ENCODE results near the gene SMAD3. TPM values are rescaled to one million over a fixed set of nuclear protein-coding genes. Genes with fewer than 3 reads are reported as not detected.

SMAD3 gene
- total and polyA plus RNA-seq, 2 of the 4 experiments (the other 2 are of a cell fraction) = 71.0 to 177 TPM

DNA sequence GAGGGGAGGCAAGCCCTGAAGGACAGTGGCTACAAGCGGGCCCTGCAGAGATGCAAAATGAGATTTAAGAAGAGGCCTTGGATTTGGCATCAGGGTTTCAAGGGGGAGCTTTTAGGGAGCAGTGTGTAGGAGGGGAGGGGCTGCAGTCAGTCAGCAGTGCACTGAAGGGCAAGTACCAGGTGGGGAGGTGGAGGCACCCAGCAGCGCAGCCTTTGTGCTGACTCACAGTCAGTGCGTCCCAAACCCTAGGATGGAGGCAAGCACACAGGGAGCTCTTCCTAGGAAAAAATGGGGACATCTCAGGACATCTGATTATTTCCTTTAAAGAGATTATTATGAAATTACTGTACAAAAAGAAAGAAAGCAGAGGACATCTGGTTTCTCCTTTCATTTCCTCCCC lies 109.0 kb downstream of the SMAD3 start:
- POLR2A ChIA-PET (ENCODE audit: unreplicated experiment) = no interaction called here
- Histone ChIP-seq H3K36me3 (ENCODE audit: control insufficient read depth, insufficient read depth, low read length) (peaks cover 76% of the 10 kb centered on the region), H2BK20ac (ENCODE audit: low read depth, low read length) (peak overlapping the region; percentile 70; the same call in 1 of the 2 replicates), H2AK9ac (replicated peaks; ENCODE audit: low read depth, low read length, poor library complexity) (no peak overlapping the region), H4K8ac (ENCODE audit: low read depth in 2 of 2, low read length in 2 of 2) (peak overlapping the region in 1 of 2 experiments; percentile 59; a peak in 3 of 4 replicates), H3K4me1 (ENCODE audit: control insufficient read depth, insufficient read depth, low read length) (peaks cover 73% of the 10 kb centered on the region), H2BK15ac (ENCODE audit: low read depth, low read length) (no peak overlapping the region), H2AFZ (replicated peaks; ENCODE audit: low read length, poor library complexity) (no peak overlapping the region), H3K9me3 (ENCODE audit: control insufficient read depth, insufficient read depth, low read length) (no peaks in the 10 kb centered on the region), H2BK120ac (ENCODE audit: low read depth, low read length) (peak overlapping the region; percentile 85; the same call in 1 of the 2 replicates), H3K23ac (ENCODE audit: low read depth, low read length) (no peak overlapping the region), H3K9ac (ENCODE audit: low read depth, low read length) (no peak overlapping the region), H3K56ac (ENCODE audit: extremely low read depth, insufficient read depth, low read length) (no peak overlapping the region), H4K20me1 (ENCODE audit: insufficient read depth, low read length) (peaks cover 9% of the 10 kb centered on the region), H4K91ac (ENCODE audit: insufficient read depth, low read depth, low read length) (peak overlapping the region; percentile 55), H3K4ac (ENCODE audit: low read depth, low read length) (peak overlapping the region; percentile 87), H3K79me1 (ENCODE audit: low read depth in 1 of 2, low read length in 2 of 2) (peaks cover 66 to 94% of the 10 kb centered on the region in 2 experiments), H3K27me3 (ENCODE audit: control insufficient read depth, insufficient read depth, low read length) (no peaks in the 10 kb centered on the region), H3K4me2 (ENCODE audit: low read depth, low read length) (no peak overlapping the region), H2BK5ac (ENCODE audit: low read depth, low read length, poor library complexity, severe bottlenecking) (peak overlapping the region; percentile 97), H3K4me3 (ENCODE audit: insufficient read depth, low read depth, low read length) (no peak overlapping the region), H3K9me1 (ENCODE audit: insufficient read depth, low read length) (peaks cover 59% of the 10 kb centered on the region), H3K18ac (ENCODE audit: low read depth, low read length) (peak overlapping the region; percentile 59), H4K5ac (ENCODE audit: low read depth, low read length) (peak overlapping the region; percentile 53; the same call in 1 of the 2 replicates), H3K27ac (ENCODE audit: insufficient read depth, low read length) (peak overlapping the region; percentile 78), H2AK5ac (ENCODE audit: low read depth, low read length) (peak overlapping the region; percentile 86), H3K14ac (replicated peaks; ENCODE audit: low read depth, low read length) (peak overlapping the region; percentile 81)
- WGBS, 2 experiments (ENCODE audit: extremely low coverage in 2 of 2, insufficient read length in 1 of 2) = 100% methylated on average over 1 of the region's 3 CpGs; no CpG with 5 or more reads in 1 of the 2 experiments
- ATAC-seq (ENCODE audit: low read depth) (no peak), DNase-seq (no peak)
- BruUV-seq (replicated peaks) = no TSS peak
- in situ Hi-C loops (cut with MboI; ENCODE audit: low sequenced_read_pairs) (no loop called here), intact Hi-C loops (cut with micrococcal nuclease) (no loop called here), dilution Hi-C loops (cut with HindIII; ENCODE audit: low sequenced_read_pairs, unreplicated experiment) (no loop called here)
- TF ChIP-seq BHLHE40 (IDR thresholded peaks at IDR 0.05; ENCODE audit: low read depth, low read length) (no peak), POLR2A (IDR thresholded peaks at IDR 0.05; ENCODE audit: low read depth, low read length) (no peak), MXI1 (IDR thresholded peaks at IDR 0.05; ENCODE audit: borderline replicate concordance, low read depth, low read length) (no peak), FOS (IDR thresholded peaks at IDR 0.05; ENCODE audit: low read depth, low read length) (no peak), SMC3 (IDR thresholded peaks at IDR 0.05; ENCODE audit: low read depth, low read length) (no peak), CEBPB (IDR thresholded peaks at IDR 0.05; ENCODE audit: low read depth, low read length) (no peak), RAD21 (IDR thresholded peaks at IDR 0.05; ENCODE audit: low read length) (no peak), CHD1 (IDR thresholded peaks at IDR 0.05; ENCODE audit: low read depth, low read length) (no peak), RCOR1 (IDR thresholded peaks at IDR 0.05; ENCODE audit: insufficient replicate concordance, low read length) (no peak), RFX5 (IDR thresholded peaks at IDR 0.05; ENCODE audit: low read depth, low read length) (no peak)
- TF ChIP-seq, protein P1, sequence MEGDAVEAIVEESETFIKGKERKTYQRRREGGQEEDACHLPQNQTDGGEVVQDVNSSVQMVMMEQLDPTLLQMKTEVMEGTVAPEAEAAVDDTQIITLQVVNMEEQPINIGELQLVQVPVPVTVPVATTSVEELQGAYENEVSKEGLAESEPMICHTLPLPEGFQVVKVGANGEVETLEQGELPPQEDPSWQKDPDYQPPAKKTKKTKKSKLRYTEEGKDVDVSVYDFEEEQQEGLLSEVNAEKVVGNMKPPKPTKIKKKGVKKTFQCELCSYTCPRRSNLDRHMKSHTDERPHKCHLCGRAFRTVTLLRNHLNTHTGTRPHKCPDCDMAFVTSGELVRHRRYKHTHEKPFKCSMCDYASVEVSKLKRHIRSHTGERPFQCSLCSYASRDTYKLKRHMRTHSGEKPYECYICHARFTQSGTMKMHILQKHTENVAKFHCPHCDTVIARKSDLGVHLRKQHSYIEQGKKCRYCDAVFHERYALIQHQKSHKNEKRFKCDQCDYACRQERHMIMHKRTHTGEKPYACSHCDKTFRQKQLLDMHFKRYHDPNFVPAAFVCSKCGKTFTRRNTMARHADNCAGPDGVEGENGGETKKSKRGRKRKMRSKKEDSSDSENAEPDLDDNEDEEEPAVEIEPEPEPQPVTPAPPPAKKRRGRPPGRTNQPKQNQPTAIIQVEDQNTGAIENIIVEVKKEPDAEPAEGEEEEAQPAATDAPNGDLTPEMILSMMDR (conservative IDR thresholded peaks at IDR 0.05; ENCODE audit: low read depth, low read length) = no peak
- CTCF ChIA-PET = no interaction called here
